ENCODE data around the gene USH2A.

USH2A gene

DNA sequence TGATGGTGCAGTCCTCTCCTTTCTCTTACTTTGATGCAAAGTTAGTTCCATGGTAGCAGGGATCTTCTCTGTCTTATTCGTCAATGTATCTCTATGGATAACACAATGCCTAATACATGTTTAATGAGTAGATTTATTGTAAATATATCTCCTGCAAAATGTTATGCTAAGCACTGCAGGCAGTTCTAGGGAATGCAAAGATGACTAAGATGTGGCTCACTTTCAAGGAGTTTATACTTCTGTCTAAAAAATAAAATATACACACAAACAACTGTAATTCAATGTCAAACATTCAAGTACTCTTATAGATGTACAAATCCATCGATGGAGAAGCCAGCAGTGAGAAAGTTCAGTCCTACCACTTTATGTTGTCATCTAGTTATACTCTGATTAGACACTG lies 661.8 kb downstream of the USH2A start:
- no peak for DNase-seq

DNA sequence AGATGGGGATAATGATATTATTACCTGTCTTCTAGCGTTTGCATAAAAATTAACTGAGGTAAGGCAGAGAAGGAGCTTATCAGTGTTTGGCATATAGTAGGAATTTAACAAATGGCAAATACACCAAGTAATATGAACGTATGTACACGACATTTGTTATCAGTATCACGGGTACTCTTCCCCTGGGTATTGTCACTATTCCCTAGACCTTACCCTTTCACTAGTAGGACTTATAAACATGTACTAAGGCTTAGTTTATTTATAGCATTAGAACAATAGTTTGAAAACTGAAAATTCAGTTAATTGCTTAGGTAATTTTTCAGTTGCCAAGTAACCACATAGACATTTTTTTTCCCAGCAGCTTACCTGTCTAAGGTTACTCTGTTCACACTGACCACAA lies 669.1 kb downstream of the USH2A start:
- no peak for DNase-seq

DNA sequence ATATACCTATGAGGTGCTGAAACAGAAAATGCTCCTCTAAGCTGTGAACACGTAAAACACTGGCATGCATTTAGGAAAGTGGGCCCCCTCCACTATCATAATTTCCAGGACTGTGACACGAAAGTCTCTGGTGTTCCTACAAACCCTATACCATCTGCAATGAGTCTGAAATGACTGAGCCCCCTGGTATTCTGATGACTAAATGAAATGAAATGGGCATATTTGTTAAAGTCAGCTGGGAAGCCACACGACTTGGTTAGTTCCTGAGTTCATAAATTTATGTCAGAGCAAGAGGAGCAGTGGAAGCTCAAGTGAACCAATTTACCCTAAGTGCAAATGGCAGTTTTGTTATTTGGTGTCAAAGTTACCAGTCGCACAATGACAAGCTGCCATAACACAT lies 673.8 kb downstream of the USH2A start:
- no peak for DNase-seq

DNA sequence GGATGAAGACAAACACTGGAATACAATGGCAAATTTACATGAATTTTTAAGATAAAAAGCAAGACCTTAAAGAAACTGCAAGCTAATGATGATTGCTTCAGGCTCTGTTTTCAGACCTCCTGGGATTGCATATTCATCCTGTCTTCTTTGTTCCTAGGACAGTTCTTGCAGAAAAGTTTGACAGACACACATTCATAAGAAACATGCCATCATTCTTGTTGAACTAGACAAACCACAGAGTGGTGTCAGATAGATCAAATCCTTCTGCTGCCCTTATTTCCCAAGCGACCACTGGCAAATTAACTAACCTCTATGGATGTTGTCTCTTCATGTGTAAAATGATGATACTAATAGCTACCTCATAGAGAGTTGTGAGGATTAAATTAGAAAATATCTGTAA lies 674.8 kb downstream of the USH2A start:
- DNase-seq = no peak

DNA sequence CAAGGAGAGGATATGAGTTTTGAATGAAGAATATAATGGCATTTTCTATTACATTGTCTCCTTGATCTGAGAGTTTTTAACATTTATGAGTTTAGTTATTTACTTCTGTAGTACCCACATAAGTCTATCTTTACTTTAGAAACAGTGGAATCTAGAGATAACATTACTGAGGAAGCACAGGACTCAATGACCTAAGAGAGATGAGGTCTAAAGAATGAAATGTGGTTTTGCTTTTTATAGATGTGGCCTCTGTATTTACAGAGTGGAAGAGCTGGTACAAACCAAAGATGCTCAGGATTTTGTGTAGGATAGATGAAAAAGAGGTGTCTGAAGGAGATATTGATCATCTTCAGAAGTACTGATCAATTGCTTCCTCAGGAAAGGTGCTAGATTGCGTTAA lies 678.8 kb downstream of the USH2A start:
- DNase-seq = no peak

DNA sequence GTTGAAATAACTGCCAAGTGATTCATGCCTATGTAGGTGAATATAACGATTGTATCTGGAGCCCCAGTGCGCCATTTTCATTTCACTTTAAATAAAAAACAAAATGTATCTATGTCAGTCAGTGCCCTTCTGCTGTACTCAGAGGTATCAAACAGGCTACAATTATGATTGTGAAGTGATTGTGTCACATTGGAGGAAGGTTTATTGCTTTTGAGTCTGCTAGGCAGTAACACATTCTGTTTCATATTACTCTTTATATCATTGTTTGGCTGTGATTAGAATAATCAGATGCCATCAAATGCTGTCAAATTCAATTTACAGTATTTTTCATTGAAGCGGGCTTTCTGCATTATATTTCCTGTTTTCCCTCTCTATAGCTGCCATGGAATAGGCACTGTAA lies 684.2 kb downstream of the USH2A start:
- DNase-seq = no peak

DNA sequence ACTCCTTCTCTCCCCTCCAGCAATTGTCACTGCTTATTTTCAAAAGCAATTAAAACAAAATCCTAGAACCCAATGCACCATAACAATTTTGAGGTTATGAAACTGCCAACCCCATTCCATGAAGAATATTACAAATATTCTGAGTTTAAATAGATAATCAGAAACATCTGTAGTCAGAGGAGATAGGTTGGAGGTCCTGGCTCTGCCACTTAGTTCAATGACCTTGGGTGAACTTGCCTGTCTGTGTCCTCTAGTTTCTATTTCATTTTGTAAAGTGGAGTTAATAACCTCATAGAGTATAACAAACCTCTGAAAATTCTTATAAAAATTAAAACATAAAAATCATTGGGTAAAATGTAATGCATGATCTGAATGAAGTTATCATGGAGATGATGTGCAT lies 691.5 kb downstream of the USH2A start:
- no peak for DNase-seq

DNA sequence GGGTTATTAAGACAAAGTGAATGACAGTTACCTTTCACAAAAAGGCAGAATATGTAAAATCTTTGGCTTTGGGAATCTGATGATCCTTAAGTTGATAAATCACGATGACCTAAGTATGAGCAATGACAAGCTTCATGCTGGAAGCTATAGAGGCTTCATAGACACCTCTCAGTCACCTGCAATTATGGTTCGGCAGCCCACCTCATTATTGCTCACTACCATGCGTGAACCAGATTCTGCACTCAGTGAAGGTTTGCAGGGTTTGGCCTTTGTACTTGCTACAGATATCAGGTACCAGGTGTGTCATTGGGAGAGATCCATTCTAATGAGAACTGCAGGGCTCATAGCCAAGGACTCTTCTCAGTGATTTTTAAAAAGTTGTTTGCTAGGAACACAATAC lies 692.6 kb downstream of the USH2A start:
- no peak for DNase-seq

DNA sequence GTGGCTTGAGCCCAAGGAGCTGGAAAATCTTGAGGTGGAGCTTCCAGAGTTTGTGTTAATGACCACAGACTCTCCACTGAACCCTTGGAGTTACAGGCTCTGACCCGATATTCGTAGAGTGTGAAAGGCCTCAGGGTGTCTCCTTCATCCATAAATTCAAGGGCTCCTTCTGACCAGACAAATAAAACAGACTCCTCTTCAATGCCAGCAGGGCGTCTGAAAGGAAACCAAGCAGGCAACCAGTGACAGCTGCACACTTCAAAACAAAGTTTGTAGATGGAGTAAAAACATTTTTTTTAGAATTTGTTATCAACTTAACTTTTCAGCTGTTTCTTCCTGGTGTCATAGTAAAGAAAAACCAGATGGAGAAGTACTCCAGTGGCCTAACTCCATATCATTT lies 695.1 kb downstream of the USH2A start:
- no peak for DNase-seq

DNA sequence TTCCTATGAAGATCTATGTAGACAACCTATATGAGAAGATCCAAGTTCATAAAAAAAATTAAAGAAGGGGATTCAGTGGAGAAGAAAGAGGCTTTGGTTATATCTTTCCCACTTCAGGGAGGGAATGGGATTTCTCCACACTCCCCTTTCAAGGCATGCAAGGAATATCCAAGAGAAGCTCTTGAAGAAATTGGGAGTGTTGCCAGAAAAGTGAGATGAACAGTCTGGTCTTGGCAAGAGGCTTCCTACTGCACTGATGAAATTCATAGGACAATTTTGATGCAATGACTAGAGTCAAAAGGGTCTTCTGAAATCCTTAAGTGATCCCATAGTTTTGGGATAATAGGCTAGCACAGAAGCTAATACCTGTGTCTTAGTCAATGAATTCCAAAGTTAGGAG lies 703.1 kb downstream of the USH2A start:
- DNase-seq = no peak

DNA sequence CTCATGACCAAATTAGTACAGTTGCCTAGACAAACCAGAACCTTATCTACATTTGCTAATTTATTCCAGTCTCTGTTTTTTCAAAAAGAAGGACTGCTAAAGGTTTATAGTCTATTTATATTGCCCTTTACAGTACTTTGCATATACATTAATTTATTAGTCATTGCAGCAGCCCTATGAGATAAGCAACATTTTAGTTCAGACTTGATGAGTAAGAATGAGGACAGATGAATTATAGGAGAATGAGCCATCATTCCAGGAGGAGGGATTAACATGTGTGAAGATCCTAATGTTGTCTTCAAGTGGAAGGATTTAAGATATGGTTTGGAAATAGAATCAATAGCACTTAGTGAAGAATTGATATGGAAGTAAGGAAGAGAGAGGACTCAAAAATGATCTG lies 703.7 kb downstream of the USH2A start:
- no peak for DNase-seq

DNA sequence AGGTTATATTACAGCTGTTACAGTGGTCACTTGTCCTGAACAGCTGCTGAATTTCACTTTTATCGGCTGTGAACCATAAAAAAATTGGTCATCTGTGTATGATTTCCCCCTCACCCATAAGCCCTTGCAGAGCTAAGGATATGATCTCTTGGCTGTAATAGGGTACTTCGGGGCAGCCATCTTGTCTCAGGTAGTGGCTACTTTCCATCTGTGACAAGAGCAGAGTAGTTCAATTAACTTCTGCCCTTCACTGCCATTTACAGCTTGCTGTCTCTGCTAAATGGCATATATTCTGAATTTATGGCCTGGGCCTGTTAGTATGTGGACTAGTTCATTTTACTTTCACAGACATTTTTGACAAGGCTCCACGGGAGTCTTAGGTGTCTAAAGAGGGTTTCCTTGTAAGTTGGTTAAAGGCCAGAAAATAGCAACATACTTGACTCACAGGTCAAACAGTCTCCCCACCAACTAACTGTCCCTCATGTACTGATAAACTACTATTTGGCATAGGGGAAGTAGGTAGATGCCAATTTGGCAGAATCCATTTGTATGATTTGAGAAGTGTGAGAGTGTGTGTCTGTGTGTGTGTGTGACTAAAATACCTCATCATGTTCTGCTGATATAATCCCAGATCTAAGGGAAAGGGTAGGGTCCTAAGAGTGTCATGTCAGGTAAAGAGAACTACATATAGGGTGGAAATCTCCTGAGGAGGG lies 704.5 kb downstream of the USH2A start:
- no peak for DNase-seq

DNA sequence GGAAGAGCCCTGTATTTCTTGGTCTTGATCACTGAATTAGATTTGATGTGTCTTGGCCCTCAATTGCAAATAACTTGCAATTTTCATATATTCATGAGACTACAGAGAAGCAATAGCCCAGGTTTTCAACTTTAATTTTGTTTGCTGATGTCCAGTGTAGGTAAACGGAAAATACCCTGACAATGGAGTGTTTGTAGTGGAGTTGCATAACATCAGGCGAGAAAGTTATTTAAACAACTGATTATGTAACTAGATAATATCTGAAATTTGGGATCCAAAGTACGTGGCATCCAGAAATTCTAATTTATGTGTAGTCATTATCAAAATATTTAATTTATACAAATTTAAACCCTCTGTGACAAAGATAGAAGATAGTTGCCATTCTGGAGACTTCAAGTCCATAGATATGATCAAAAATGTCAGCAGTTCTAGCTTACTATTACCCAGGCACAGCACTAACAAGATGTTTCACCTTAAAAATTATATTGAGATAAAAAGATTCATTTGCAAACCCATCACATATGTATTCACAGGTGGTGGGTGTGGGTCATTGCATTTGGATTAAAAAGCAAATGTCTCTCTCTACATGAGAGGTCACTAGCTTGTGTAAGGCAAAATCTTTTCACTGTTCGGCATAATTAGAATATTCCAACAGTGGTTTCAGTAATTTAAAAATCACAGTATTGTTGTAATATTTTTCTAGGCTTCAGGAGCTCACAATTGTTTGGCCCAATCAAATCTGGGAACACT lies 705.4 kb downstream of the USH2A start:
- no peak for DNase-seq

DNA sequence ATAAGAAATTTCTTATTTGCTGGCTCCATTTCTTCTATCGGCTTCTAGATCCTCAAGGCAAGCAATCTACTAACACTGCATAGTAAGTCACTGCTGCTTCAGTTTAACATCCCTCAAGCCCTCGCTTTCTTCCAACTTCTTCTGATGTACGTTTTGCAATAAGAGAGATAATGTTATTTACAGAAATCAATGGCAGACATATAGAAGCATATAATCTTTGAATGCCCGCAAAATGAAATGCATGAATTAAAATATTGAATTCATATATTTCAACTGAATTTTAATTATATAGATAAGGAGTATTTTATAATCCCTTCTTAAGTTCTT lies 712.4 kb downstream of the USH2A start:
- DNase-seq = no peak

DNA sequence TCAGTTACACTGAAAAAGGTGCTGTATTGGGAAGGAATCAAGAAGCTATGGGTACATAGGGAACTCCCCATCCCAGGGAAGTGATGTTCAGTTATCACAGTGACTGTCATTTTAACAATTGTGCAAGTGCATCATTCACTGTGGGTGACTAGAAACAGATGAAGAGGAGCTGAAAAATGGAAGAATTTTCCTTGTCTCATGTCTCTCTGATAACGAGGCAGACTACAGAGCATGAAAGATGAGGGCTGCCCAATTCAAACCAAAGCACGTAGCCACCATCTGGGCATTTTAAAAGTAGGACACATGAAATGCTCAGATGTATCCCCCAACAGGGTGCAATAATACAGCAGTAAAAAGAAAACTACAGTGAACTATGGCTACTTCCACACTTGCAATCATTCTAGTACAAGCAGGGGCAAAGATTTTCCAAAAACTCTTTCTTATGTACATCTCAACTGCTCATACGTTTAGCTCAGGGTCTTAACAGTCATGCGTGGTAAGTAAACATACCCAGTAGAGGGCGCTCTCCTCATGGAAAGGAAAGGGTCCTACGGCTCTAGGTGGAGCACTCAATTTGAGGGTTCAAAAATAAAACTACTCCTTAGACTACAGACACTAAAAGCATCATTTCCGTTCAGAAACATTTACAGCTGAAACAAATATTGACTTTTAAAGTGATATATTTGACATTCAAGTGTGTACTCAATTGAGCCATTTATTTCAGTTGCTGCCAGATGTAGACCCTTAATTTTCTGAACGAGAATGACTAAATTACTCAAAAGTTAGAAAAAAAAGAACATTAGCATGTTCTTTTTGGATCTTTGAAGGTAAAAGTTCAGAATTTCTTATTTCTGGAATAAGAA lies 713.0 kb downstream of the USH2A start:
- DNase-seq = no peak

DNA sequence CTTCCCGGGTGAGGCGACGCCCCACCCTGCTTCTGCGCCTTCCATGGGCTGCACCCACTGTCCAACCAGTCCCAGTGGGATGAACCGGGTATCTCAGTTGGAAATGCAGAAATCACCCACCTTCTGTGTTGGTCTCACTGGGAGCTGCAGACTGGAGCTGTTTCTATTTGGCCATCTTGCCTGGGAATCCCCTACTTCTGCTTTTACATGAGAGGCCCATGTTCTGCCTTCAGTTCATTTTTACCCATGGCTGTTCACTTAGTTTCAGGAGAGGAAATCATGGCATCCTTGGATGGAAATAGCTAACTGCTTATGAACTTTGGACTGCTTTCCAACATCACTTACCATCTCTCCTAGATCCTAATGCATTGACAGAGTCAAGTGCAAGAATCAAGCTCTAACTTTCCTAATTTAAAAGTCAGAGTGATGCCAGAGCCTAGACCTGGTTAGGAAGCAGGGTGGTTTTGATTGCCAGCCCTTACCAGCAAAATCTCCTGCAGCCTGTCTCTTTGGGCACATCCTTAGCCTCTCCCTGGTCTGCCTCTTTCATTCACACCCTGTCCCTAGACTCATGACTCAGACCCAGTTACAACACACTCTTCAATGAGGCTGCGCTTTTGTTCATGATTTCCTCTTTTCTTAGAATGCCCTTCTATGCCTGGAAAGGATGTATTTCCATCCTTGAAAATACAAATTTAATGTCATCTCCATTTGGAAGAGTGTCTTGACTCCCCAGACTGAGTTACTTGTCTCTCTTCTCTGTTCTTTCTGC lies 719.0 kb downstream of the USH2A start:
- no peak for DNase-seq

DNA sequence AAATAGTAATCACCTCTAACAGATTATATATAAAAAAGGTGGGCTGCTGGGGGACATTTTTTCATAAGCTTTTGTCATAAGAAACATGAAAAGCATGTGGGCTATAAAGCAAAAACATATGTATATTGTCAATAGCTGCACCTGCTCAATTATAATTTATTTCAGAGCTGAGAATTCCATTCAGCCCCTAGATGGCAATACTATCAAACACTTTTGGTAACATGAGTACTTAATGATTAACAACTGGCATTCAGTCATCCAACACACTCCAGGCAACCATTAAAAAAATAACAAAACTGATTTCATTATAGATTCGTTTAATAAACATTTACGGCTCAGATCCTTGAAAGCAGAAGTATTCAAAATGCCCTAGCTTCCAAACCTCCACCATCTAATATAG lies 741.0 kb downstream of the USH2A start:
- DNase-seq = no peak

DNA sequence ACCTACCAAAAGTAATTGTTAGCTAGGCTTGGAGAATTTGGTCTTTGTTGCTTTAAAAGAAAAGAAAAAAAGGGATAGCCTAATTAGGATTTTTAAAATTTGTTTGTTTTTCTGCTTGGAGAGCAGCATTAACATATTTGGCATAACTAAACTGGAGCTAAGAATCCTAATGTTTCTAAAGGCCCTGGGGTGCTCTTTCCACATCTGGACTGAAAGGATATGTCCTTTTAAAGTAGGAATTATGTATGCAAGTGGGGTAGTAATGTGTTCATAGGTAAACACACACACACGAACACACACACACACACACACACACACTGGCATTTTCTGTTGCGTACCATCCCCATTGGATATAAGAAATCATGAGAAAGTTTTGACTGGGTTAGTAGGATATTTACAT lies 742.2 kb downstream of the USH2A start:
- DNase-seq = no peak

DNA sequence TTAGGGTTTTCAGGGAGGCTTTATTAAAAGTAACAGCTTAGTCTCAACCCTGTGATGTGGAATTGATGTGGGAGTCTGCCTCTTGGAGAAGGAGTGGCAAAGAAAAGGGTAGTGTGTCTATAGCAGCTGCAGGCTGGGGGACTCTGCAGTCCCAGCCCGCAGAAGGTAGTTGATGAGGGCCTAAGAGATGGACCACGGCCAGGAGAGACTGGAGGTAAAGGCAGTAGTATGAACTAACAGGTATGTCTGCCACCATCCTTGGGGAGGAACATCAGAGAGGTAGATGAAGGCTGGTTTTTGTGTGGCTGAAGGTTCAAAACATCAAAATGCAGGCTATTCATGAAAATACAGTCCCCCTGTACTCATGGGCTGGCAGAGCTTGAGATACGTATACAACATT lies 744.0 kb downstream of the USH2A start:
- no peak for DNase-seq

DNA sequence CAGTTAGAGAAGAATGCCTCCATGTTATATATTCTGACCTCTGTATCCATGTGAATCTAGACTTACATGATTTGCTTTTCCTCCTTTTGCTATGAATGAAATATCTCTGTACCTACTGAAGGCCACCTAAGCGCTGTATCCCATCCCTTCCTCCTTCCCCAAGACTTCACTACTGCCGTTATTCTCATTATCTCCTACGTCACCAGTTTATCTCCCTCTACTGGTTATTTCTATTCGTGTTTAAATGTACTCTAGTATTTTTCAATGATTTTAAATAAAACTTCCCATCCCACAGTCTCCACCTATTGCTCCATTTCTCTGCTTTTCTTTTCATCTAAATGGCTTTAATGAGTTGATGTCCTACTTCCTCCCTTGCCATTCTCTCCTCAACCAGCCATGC lies 746.1 kb downstream of the USH2A start:
- no peak for DNase-seq

DNA sequence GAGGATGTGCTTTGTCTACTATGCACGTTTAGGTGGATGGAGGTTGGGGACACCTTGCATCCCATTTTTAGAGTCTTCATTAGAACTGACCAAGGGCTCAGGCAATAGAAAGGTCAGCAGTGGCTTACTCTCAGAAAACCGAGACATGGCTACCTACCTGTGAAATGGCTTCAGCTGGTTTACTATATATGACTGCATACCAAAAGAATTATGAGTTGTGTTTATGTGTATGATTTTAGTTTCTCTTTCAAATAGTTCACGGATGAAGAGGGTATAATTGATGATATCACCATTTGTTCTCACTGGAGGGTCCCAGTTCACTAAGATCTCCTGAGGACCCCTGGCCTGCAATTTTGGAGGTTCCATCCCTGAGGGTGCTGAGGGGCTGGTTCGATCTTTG lies 749.3 kb downstream of the USH2A start:
- DNase-seq = no peak

DNA sequence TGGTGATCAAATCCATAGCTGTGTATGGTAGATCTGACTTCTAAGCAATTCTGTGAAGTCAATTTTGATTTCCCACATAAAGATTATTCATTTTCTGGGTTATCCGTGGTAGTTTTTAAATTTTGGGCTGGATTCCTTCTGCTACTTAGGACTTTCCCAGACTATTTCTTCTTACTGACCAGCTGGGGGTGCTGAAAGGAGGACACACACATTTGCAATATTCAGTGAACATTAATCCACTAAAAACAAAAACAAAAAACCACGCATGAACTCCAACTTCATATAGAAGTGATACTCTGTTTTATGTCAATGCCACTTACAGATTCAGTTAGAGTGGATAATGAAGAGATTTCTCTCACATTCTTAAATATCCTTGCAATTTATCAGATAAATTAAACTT lies 750.8 kb downstream of the USH2A start:
- DNase-seq = no peak

DNA sequence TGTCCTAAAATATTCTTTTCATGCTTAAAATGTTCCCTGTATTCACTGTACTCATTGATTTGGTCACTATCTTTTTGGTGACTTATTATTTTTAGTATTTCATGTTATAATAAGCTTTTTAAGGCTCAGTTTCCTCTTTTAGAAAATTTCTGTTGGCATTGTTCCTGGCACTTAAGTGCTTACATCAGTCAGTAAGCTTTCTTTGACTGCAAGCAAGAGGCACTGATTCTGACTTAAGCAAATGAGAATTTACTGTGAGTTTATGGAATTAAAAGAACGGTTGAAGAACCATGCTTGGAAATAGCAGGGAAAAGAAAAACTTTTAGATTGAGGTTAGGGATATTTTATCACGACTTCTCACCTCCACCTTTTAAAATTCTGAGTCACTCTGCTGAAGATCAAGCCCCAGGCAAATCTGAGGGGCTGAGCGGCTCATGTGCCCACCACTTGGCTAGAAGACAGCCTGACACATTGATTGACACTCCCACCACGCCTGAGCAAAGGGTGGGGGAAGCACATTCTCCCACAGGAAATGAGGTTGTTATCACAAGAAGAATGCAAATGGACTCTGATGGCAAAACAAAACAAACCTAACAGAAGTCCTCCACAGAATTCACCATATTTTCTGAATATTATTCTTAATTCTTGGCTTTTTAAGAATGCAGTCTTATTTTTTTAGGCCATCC lies 753.3 kb downstream of the USH2A start:
- DNase-seq = no peak

Measured in CD4-positive, alpha-beta T cell treated with Interferon alpha-2 for 1 hour (primary cell).